Ammon's horn (tissue), 1 donor: Measurements from ENCODE around the gene CFAP251.
"Not testable (repeated sequence)": the region's sequence is repeated elsewhere in the genome, so short reads cannot be mapped to it uniquely, and the experiment has no call there.

Source experiments
- DNase-seq: peaks from one replicate; pipeline ENCODE4 v3.0.0-alpha.2; 2016; ENCODE audit warnings: low spot score

CFAP251 gene

GRCh38 chr12:121903202-121903601 lies 15.2 kb upstream of the CFAP251 start:
- DNase-seq = no peak

- no peak for DNase-seq
These were observed 12.6 kb upstream of the CFAP251 start for GRCh38 chr12:121905746-121906145.

- DNase-seq = no peak
These were observed 9.7 kb upstream of the CFAP251 start for GRCh38 chr12:121908702-121909101.

GRCh38 chr12:121911824-121912585 lies 6.4 kb upstream of the CFAP251 start:
- DNase-seq = no peak

DNA sequence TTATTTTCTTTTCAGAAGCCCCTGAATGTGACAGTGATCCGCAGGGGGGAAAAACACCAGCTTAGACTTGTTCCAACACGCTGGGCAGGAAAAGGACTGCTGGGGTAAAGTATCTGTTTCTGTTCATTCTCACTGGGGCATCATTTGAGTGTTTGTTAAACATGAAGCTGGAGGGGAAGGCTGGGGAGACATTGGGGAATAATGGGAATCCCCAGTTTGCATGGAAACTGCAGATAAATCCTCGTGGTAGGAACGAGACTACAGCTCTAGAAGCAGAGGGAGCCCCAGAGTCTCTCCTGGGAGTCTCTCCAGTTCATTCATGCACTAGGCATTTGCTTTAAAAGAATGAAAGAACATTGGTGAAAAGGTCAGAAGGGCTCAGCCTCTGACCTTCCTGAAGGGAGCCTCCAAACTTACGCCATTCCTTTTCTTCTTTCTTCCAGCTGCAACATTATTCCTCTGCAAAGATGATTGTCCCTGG lies 2.5 kb upstream of the CFAP251 start:
- no peak for DNase-seq

- no peak for DNase-seq
These were observed 1.7 kb upstream of the CFAP251 start for GRCh38 chr12:121916719-121917118.

DNA sequence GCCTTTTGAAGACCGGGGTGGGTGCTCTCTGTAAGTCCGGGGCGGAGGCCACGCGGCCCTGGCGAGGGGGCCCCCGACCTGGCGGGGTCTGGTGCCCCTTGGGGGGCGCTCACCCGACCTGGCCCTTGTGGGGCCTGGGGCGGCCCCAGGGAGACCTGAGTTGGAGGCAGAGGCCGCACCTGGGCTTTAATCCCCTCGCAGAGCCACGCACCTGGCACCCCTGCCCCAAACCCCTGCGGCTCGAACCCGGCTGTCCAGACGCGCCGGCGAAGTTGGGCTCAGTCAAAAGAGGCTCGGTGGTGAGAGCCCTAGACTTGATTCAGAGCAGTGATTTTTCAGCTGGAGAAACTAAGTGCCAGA lies 267 bp downstream of the CFAP251 start:
- no peak for DNase-seq

DNA sequence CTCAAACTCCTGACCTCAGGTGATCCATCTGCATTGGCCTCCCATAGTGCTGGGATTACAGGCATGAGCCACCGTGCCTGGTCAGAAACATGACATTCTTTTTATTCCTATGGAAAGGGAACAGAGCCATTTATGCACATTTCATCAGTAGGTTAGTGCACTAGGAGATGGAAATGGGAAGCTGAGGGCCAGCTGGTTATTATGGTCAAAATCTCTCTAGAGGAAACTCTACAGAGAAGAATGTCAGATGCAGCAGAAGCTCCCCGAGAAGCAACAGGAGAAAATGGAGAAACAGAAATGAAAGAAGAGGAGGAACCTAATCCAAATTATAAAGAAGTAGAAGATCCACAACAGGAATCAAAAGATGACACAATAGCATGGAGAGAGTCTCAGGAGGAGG lies 2.7 kb downstream of the CFAP251 start:
- no peak for DNase-seq

DNA sequence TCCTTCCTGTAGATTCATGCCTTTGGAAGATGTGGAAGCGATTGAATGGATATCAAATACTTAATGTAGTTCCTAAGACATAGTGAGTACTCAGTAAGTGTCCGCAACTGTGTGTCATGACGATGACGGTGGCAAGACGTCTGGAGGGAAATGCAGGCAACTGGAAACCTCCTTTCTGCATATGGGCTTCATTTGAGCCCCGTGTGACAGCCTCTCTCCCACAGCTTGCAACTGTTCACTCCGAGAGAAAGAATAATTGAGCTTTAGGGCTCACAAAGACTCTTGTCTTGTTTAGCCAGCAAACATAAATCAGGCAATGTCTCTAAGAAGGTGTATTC lies 6.9 kb downstream of the CFAP251 start:
- no peak for DNase-seq

GRCh38 chr12:121926874-121927706 lies 8.7 kb downstream of the CFAP251 start:
- DNase-seq = no peak

DNA sequence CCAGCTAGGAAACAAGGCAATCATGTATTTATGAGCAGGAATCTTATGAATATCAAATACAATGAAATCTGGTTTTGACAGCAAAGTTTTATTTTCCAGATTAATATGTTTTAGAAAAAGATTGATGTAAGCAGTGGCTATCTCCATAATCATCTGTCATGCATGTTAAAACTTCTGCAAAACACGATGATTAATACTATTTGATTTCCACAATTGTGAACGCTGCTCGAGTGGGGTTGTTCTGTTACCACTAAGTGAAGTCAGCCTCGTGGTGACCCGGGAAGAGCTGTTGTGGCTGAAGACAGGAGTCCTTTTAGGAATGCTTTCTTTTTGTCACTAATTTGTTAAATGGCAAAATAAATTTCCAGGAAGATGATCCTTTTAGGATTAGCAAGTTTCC lies 9.4 kb downstream of the CFAP251 start:
- DNase-seq = no peak

- not testable (repeated sequence) for DNase-seq
These were observed 11.2 kb downstream of the CFAP251 start for GRCh38 chr12:121929545-121929944.

DNA sequence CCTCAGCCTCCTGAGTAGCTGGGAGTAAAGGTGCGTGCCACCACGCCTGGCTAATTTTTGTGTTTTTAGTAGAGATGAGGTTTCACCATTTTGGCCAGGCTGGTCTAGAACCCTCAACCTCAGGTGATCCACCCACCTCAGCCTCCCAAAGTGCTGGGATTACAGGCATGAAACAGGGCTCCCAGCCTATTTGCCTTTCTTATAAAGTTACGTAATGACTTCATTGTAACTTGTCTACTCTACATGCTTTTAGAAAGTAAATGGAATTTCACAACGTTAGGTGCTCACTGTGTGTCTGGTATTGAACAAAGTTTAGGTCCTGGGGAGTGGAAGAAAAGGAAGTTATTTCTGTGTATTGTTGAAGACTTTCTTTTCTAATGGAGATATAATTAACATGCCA lies 12.5 kb downstream of the CFAP251 start:
- no peak for DNase-seq

DNA sequence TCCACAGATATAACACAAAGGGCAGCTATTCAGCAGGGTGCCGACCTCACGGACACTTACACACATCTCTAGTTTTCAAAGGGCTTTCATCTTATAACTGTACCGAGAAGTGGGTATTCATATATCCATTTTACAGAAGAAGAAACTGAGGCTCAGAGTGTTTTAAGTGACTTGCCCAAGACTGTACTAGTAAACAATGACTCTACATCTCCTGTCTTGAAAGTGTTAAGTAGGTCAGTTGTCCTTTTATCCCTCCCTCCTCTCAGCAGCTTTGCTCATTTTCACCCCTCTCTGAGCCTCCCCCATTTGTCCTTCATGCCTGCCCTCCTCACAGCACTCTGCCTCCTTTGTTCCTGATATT lies 13.8 kb downstream of the CFAP251 start:
- DNase-seq = no peak

DNA sequence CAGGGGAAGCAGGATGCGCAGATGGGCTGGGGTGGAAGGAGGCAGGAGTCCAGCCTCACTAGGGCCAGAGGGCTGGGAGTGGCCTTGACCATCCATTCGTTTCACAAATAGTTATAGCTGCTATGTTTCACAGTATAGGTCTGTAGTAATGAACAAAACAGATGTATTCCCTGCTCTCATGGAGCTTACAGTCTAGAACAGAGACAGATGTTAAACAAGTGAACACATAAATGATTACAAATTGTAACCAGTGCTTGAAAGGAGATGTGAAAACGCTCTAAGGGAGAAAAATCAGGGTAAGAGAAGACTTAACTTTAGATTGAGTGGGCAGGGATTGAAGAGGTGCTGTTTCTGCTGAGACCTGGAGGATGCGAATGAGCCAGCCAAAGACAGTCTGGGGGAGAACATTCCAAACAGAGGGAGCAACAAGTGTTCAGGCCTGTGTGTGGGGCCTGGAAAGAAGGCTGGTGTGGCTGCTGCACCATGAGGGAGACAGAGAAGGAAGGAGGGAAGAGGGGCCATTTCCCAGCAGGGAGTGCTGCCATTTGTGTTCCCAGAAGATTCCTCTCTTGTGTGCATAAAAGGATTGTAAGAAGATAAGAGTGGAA lies 14.6 kb downstream of the CFAP251 start:
- DNase-seq = no peak

DNA sequence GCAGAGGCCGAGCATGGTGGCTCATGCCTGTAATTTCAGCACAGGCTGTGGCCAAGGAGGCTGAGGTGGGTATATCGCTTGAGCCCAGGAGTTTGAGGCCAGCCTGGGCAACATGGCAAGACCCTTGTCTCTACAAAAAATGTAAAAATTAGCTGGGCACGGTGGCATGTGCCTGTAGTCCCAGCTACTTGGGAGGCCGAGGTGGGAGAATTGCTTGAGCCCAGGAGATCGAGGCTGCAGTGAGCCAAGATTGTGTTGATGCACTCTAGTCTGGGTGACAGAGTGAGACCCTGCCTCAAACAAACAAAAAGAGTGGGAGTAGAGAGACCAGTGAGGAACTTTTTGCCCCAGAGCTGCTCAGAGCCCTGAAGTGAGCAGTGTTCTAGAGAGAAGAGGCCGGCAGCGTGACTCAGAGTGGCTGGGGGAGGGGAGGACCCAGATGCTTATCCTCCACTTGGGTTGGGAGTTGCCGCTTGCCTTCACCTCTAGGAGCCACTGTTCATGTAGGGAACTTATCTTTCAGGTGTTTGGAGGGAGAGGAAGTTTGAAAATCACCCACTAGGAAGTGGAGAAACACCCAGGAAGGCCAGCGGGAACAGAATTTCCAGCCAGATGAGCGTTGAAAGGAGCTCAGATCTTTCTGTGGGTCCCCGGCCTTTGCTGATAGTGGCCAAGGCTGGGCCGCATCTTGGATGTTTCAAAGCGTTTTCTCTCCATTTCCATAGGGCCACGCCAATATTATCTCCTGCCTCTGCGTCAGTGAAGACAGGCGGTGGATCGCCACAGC lies 15.3 kb downstream of the CFAP251 start:
- DNase-seq = no peak

DNA sequence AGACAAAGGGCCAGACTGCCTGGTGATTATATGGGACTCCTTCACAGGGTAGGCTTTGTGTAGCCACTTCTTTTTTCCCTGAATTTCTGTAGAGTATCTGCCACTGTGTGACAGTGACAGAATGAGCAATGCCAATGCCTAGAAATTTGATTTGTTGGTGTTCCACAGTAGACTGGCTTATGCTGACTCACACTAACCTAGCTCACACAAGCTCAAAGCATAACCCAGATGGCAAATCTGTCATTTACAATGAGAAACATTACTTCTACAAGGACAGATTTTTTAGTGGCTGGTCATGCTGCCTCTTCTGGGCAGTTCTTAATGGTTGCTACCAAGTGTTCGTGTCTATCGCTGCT lies 15.9 kb downstream of the CFAP251 start:
- DNase-seq = no peak

DNA sequence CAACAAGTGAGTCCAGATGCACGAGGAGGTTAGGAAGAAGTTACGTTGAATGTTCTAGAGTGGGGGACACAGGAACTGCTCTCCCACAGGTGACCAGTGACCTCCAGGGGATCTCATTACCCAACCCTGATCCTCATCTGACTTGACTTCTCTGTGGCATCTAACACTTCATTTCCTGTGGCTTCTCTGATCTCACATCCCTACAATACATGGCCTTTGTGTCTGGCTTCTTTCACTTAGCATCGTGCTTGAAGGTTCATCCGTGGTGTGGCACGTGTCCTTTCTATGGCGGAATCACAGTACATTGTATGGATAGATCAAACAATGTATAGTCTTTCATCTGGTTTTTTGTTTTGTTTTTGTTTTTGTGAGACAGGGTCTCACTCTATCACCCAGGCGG lies 19.3 kb downstream of the CFAP251 start:
- DNase-seq = no peak

DNA sequence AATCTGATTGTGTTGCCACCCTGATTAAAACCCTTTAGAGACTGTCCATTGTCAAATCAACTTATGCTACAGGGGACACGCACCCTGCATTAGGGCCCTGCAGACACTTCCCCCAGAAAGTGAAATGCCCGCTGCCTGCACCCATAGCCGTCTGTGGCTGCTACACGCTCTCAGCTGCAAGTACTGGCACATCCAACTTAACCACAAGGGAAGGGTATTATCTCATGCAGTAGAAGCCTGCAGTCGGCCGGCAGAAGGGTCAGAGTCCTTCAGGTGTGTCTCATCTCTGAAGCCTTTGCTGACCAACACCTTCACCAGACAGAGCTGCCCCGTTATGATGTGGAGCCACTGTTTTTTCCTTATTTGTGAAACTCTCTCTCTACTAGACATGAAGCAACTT lies 20.8 kb downstream of the CFAP251 start:
- peak; percentile 28 for DNase-seq

DNA sequence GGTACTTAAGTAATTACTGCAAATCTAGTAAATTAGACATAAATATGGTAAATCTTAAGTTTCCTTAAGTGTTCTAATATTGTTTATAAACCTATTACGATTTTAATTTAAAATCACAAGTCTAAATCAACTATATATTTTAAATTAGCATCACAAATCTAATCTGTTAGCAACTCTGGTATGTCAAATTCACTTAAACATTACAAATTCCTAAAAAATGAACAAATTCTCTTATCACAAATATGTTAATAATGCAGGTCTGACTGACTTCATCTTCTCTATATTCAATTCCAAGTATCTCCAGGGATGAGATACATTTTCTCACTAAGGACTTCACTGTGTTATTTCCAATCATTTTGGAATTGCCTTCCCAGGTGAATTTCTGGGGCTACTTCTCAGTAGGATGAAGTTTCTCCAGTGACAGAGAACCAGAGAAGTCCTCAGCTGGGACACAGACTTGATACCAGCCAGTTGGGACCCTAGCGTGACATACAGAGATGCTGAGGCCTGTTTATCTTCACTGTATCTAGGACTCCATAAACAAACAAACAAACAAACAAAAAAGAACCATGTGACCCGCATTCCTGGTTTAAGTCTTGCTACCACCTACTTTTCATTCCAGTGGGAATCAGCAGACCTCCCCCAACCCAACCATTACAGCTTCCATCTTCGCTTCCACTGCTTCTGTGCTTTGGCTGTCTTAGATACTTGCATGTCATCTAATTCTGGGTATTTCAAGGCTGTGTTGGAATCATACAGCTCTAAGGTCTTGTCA lies 21.8 kb downstream of the CFAP251 start:
- no peak for DNase-seq

- DNase-seq = no peak
These were observed 23.8 kb downstream of the CFAP251 start for GRCh38 chr12:121942145-121942718.
